Pancreas (tissue), 10 donors: ENCODE results near the gene CDK4. TPM values are rescaled to one million over a fixed set of nuclear protein-coding genes. Genes with fewer than 3 reads are reported as not detected.
"Not testable (repeated sequence)": the region's sequence is repeated elsewhere in the genome, so short reads cannot be mapped to it uniquely, and the experiment has no call there.

Source experiments
- ATAC-seq, 4 donors: fragments of 200-7000 bp; cut with Tn5 transposase; one replicate each; pipeline versions ENCODE4 v1.8.0 to v1.9.1; 2020; ENCODE audit warnings: mild to moderate bottlenecking in 4 of 4, moderate library complexity in 4 of 4
- DNase-seq, 6 donors: peaks; one replicate each; pipeline ENCODE4 v3.0.0-alpha.2; 2020
- FAIRE-seq: peaks from 2 replicates; lab custom pipeline; 2012; peaks lifted over from hg19 to GRCh38; lab: Jason Lieb, UNC
- H3K27ac ChIP-seq, 4 donors: fragments of 200-600 bp; sonication (generic); 1 replicate in 3 of 4; 2 replicates in 1 of 4; pipeline versions ENCODE4 v1.5.0 to v1.8.0; 2020
- H3K27me3 ChIP-seq, 4 donors: fragments of 200-600 bp; one replicate each; pipeline ENCODE4 v1.8.0; 2021
- H3K36me3 ChIP-seq, 3 donors: fragments of 200-600 bp; sonication (generic) in 1 of 3; one replicate each; pipeline versions ENCODE4 v1.5.0 to v1.8.0; 2020 to 2021
- H3K4me1 ChIP-seq, 3 donors: fragments of 200-600 bp; one replicate each; pipeline ENCODE4 v1.8.0; 2021
- H3K4me3 ChIP-seq, 4 donors: fragments of 200-600 bp; sonication (generic) in 2 of 4; one replicate each; pipeline versions ENCODE4 v1.5.0 to v1.8.0; 2020 to 2021
- H3K9me3 ChIP-seq, 4 donors: fragments of 200-600 bp; one replicate each; pipeline ENCODE4 v1.8.0; 2021
- WGBS, 2 donors: extraction: QIAGEN DNeasy Blood & Tissue Kit; methylation state at CpG; one replicate each; pipeline ENCODE4 v1.1.7; 2013; 5-methylcytosine and 5-hydroxymethylcytosine counted together
- intact Hi-C, 3 donors: fragments of 100-400 bp; cut with DNase I; formaldehyde crosslinking; loops; one replicate each; pipeline versions ENCODE4 v1.11.1 to v1.14.2; 2022
- polyA plus RNA-seq, 2 donors: library from polyadenylated mRNA; stranded (reverse); fragments of 200-250 nt; gene quantifications; one replicate each; pipeline ENCODE4 v1.2.3, GENCODE V29; 2013
- total RNA-seq, 6 donors: library from RNA; stranded (reverse); fragmentation: NEBNext Ultra II Directional in 4 of 6; extraction: Animal tissue kit (Norgen Biotek cat#: 25700) in 4 of 6; gene quantifications; one replicate each; pipeline versions ENCODE4 v1.2.1 to v1.2.4, GENCODE V29; 2021 to 2023
- TF ChIP-seq, protein P1 (sequence below), 4 donors: fragments of 200-600 bp; sonication (generic) in 3 of 4; IDR thresholded peaks; one replicate each; pipeline versions ENCODE4 v1.5.0 to v1.8.0; 2021; ENCODE audit warnings: antibody characterized with exemption in 4 of 4
- donor health status: healthy with polysubstance abuse.
- donor health status: DM: no; HTN: no; CAD: no; lungs with moderate emphysema.
- donor health status: DM: no; HTN: no; CAD: no.
- donor health status: control.
- donor health status: control.
- donor health status: Bipolar disorder and iron deficiency.
- donor health status: DM: yes; HTN: yes; CAD: no.
- donor health status: DM: no; HTN: no; CAD: no.
- donor health status: DM: no; HTN: no; CAD: no.
- donor health status: DM: yes; HTN: yes; CAD: no.

Gene CDK4
- total and polyA plus RNA-seq, 8 donors, result 26.7 to 48.5 (median 40.3) TPM

DNA sequence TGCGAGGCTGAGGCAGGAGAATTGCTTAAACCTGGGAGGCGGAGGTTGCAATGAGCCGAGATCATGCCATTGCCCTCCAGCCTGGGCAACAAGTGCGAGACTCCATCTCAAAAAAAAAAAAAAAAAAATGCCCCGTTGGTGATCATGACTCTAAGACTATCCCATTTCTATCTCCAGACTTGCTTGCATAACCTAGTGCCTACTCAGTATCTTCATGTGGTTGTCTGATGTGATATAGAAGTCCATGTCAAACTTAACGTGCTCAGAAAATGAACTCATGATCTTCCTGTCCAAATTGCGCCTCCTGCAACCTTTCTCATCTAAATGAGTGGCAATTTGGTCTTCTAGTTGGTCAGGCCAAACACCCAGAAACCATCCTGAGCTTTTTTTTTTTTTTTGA, 25.8 kb upstream of the CDK4 start:
- TF ChIP-seq, protein P1, sequence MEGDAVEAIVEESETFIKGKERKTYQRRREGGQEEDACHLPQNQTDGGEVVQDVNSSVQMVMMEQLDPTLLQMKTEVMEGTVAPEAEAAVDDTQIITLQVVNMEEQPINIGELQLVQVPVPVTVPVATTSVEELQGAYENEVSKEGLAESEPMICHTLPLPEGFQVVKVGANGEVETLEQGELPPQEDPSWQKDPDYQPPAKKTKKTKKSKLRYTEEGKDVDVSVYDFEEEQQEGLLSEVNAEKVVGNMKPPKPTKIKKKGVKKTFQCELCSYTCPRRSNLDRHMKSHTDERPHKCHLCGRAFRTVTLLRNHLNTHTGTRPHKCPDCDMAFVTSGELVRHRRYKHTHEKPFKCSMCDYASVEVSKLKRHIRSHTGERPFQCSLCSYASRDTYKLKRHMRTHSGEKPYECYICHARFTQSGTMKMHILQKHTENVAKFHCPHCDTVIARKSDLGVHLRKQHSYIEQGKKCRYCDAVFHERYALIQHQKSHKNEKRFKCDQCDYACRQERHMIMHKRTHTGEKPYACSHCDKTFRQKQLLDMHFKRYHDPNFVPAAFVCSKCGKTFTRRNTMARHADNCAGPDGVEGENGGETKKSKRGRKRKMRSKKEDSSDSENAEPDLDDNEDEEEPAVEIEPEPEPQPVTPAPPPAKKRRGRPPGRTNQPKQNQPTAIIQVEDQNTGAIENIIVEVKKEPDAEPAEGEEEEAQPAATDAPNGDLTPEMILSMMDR (IDR thresholded peaks at IDR 0.05), result no peak
- no peak for ATAC-seq
- Histone ChIP-seq H3K9me3 (no peaks in the 10 kb centered on the region), H3K36me3 (no peaks in the 10 kb centered on the region), H3K4me1 (peaks cover 6 to 11% (median 10%) of the 10 kb centered on the region in 3 donors), H3K27me3 (no peaks in the 10 kb centered on the region), H3K4me3 (no peak overlapping the region), H3K27ac (no peak overlapping the region)
- intact Hi-C loops, result no loop called here
- no peak for DNase-seq
- no peak for FAIRE-seq
- WGBS, 2 donors, result 91 to 94% methylated on average over 7 of the region's 7 CpGs

DNA sequence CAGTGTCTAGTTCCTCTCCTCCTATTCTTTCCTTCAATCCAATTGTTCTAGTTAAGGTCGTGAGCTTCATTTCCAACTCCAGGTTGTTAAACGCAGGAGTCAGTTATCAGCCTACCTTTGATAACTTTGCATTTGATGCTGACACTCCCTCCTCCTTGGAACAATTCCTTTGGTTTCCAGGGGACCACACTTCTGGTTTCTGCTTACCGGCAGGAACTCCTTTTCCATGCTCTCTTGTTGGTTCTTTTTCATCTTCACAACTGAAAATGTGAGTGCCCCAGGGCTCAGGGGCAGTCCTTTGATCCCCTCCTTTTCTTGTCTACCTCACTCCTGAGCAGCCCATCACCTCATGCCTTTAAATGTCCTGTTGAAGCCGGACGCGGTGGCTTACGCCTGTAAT, 25.3 kb upstream of the CDK4 start:
- WGBS, 2 donors, result 78 to 83% methylated on average over 7 of the region's 7 CpGs
- TF ChIP-seq, protein P1 (IDR thresholded peaks at IDR 0.05), result no peak
- H3K9me3 ChIP-seq, result no peaks in the 10 kb centered on the region
- H3K4me1 ChIP-seq, result peaks cover 5 to 11% (median 10%) of the 10 kb centered on the region in 3 donors
- H3K36me3 ChIP-seq, result no peaks in the 10 kb centered on the region
- H3K27me3 ChIP-seq, result no peaks in the 10 kb centered on the region
- no peak for FAIRE-seq
- DNase-seq, result no peak
- no peak overlapping the region for H3K4me3 ChIP-seq
- no peak overlapping the region for H3K27ac ChIP-seq
- intact Hi-C loops, result no loop called here
- ATAC-seq, result no peak

DNA sequence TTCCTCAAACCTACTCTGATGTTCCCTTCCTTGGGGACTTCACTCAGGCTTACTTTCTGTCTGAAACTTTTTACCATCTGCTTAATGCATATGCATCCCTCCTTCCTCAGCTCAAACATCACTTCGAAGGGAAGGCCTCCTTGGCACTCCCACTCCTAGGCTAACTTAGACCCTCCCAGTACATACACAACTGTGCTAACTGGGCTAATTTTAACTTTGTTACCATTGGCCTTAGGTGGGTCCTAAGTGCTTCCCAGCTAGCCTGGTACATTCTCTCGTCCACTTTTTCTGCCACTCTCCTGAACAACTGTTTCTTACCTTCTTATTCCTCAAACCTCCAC, 24.1 kb upstream of the CDK4 start:
- FAIRE-seq (no peak), DNase-seq (no peak), ATAC-seq (no peak)
- TF ChIP-seq, protein P1 (IDR thresholded peaks at IDR 0.05), result no peak
- H3K4me1 ChIP-seq, result peaks cover 2 to 13% (median 6%) of the 10 kb centered on the region in 3 donors
- H3K9me3 ChIP-seq, result no peaks in the 10 kb centered on the region
- no peak overlapping the region for H3K27ac ChIP-seq
- H3K36me3 ChIP-seq, result no peaks in the 10 kb centered on the region
- H3K27me3 ChIP-seq, result no peaks in the 10 kb centered on the region
- 82 to 91% methylated on average over 2 of the region's 2 CpGs for WGBS, 2 donors
- intact Hi-C loops, result no loop called here
- H3K4me3 ChIP-seq, result no peak overlapping the region

DNA sequence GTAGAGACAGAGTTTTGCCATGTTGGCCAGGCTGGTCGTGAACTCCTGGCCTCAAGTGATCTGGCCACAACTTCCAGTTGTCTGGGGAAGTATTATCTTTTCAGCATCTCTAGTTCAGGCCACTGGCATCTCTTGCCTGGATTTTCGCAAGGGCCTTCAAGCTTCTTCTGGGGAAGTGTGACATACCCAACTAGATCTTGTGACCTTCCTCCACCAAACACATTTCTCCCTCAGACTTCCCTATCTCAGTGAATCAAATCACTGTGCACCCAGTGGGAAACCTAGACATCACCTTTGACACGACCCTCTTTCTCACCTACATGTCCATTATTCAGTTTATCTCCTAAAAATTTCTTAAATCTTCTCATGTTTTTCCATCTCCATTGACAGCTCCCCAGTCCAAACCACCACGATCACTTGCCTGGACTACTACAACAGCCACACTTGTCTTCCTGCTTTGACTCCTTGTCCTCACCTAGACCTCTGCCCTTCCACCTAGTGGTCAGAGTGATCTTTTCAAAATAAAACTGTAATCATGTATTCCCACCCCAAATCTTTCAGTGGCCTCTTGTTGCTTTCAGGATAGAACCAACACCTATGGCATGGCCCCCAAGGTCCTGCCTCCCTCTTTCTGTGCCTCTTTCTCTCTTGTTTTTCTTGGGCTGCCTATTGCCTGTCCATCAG, 23.6 kb upstream of the CDK4 start:
- FAIRE-seq, result no peak
- Histone ChIP-seq H3K4me3 (no peak overlapping the region), H3K4me1 (peaks cover 6 to 17% (median 8%) of the 10 kb centered on the region in 3 donors), H3K9me3 (no peaks in the 10 kb centered on the region), H3K27ac (no peak overlapping the region), H3K36me3 (no peaks in the 10 kb centered on the region), H3K27me3 (no peaks in the 10 kb centered on the region)
- TF ChIP-seq, protein P1 (IDR thresholded peaks at IDR 0.05), result no peak
- ATAC-seq, result no peak
- intact Hi-C loops, result no loop called here
- no peak for DNase-seq
- WGBS, 2 donors, result 75 to 86% methylated on average over 4 of the region's 4 CpGs

DNA sequence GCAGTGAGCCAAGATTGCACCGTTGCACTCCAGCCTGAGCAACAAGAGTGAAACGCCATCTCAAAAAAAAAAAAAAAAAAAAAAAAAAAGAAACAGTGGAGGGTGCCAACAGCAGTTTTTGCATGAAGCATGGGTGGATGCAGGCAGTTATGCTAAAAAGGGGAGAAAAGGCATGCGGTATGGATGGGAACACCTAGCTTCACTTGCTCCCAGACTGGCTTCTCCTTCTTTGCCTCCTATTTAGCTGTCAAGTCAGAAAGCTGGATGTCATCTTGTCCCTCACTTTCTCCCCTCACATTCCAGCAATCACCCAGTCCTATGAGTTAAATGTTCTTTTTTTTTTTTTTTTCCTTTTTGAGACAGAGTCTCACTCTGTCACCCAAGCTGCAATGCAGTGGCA, 22.9 kb upstream of the CDK4 start:
- WGBS, 2 donors, result 65 to 70% methylated on average over 3 of the region's 3 CpGs
- ATAC-seq, result no peak
- peaks cover 6 to 17% (median 8%) of the 10 kb centered on the region in 3 donors for H3K4me1 ChIP-seq
- H3K27me3 ChIP-seq, result no peaks in the 10 kb centered on the region
- no peak for DNase-seq
- no peak overlapping the region for H3K27ac ChIP-seq
- intact Hi-C loops, result no loop called here
- FAIRE-seq, result no peak
- H3K9me3 ChIP-seq, result no peaks in the 10 kb centered on the region
- H3K36me3 ChIP-seq, result no peaks in the 10 kb centered on the region
- TF ChIP-seq, protein P1 (IDR thresholded peaks at IDR 0.05), result no peak
- no peak overlapping the region for H3K4me3 ChIP-seq

DNA sequence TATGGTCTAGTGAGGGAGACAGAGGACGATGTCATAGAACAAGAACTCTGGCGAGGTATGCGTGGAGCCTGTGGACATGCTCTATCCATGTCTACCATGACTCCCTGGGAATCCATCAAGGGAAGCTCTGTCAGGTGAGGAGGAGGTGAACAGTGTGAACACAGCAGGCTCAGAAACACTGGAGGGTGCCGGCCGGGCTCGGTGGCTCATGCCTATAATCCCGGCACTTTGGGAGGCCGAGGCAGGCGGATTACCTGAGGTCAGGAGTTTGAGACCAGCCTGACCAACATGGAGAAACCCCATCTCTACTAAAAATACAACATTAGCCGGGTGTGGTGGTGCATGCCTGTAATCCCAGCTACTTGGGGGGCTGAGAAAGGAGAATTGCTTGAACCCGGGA, 22.5 kb upstream of the CDK4 start:
- WGBS, 2 donors, result 88 to 95% methylated on average over 11 of the region's 11 CpGs
- H3K36me3 ChIP-seq, H3K27ac ChIP-seq, DNase-seq, ATAC-seq, H3K9me3 ChIP-seq, H3K4me3 ChIP-seq, H3K27me3 ChIP-seq, intact Hi-C loops, FAIRE-seq: not testable (repeated sequence)
- H3K4me1 ChIP-seq, result peaks cover 6 to 17% (median 8%) of the 10 kb centered on the region in 3 donors
